GM12878 (cell line): ENCODE results near the gene CALR. TPM values are rescaled to one million over a fixed set of nuclear protein-coding genes. Genes with fewer than 3 reads are reported as not detected.
A peak's percentile ranks its signal among the peaks of the same experiment; 100 is the strongest.

ENCODE experiments used
- ATAC-seq: fragments of 200-7000 bp; cut with Tn5 transposase; 3 replicates; pipeline ENCODE4 v1.9.1; 2020; ENCODE audit warnings: mild to moderate bottlenecking, moderate library complexity
- BruUV-seq: library from RNA; stranded (reverse); fragments of 400-500 nt; replicated peaks from 2 replicates; lab custom pipeline; 2021; lab: Mats Ljungman, UMichigan
- CTCF ChIA-PET: fragments of 300-600 bp; sonication (Branson Sonifier 250); formaldehyde crosslinking; extraction: SDS; loops from one replicate; lab custom pipeline; 2021; ENCODE audit warnings: inconsistent platforms; lab: Yijun Ruan, JAX
- POLR2A ChIA-PET: fragments of 350-600 bp; formaldehyde crosslinking; extraction: SDS; loops from one replicate; lab custom pipeline; 2021; ENCODE audit warnings: inconsistent platforms; lab: Charles Lee
- RAD21 ChIA-PET: fragments of 300-600 bp; sonication (Branson Sonifier 250); formaldehyde crosslinking; loops from one replicate; lab custom pipeline; 2023; ENCODE audit warnings: antibody characterized with exemption; ENCODE audit not compliant: unreplicated experiment; lab: Charles Lee
- SMC1A ChIA-PET: fragments of 300-600 bp; sonication (Branson Sonifier 250); formaldehyde crosslinking; loops from one replicate; lab custom pipeline; 2023; ENCODE audit not compliant: unreplicated experiment, uncharacterized antibody; lab: Charles Lee
- DNase-seq: peaks from one replicate; pipeline ENCODE4 v3.0.0-alpha.2; 2011; ENCODE audit warnings: low read depth, low spot score
- FAIRE-seq: peaks from 3 replicates; lab custom pipeline; 2011; peaks lifted over from hg19 to GRCh38; lab: Jason Lieb, UNC
- H2AFZ ChIP-seq: 2 replicates; pipeline ENCODE4 v1.6.0; 2011; ENCODE audit warnings: low read depth, low read length, control low read depth; ENCODE audit not compliant: control insufficient read depth
- H3K27ac ChIP-seq: 2 replicates; pipeline ENCODE4 v1.5.1; 2011; ENCODE audit warnings: control low read depth; ENCODE audit not compliant: control insufficient read depth, insufficient read depth
- H3K27me3 ChIP-seq, 2 experiments: replicated peaks in 1 of 2; 2 replicates each; pipeline versions ENCODE4 v1.6.0 to v1.6.1; 2011; ENCODE audit warnings: low read length in 1 of 2; ENCODE audit not compliant: control insufficient read depth in 2 of 2, insufficient read depth in 2 of 2
- H3K36me3 ChIP-seq, 2 experiments: 2 replicates each; pipeline ENCODE4 v1.5.1; 2011; ENCODE audit warnings: low read length in 1 of 2; ENCODE audit not compliant: control insufficient read depth in 2 of 2, insufficient read depth in 2 of 2
- H3K4me1 ChIP-seq: 2 replicates; pipeline ENCODE4 v1.6.1; 2011; ENCODE audit warnings: mild to moderate bottlenecking, low read length, moderate library complexity, mixed read lengths; ENCODE audit not compliant: control insufficient read depth, insufficient read depth
- H3K4me2 ChIP-seq: 2 replicates; pipeline ENCODE4 v1.6.0; 2011; ENCODE audit warnings: control low read depth; ENCODE audit not compliant: control insufficient read depth, insufficient read depth
- H3K4me3 ChIP-seq: fragments of 200-600 bp; sonication (generic); 2 replicates; pipeline ENCODE4 v1.5.1; 2016
- H3K79me2 ChIP-seq: 2 replicates; pipeline ENCODE4 v1.6.0; 2011; ENCODE audit warnings: low read length; ENCODE audit not compliant: control insufficient read depth, insufficient read depth
- H3K9ac ChIP-seq: 2 replicates; pipeline ENCODE4 v1.8.0; 2011; ENCODE audit warnings: low read length, control low read depth, mixed read lengths; ENCODE audit not compliant: control insufficient read depth, insufficient read depth
- H3K9me3 ChIP-seq: replicated peaks from 3 replicates; pipeline ENCODE4 v1.5.1; 2011; ENCODE audit warnings: mild to moderate bottlenecking, low read length; ENCODE audit not compliant: control insufficient read depth, insufficient read depth
- H4K20me1 ChIP-seq: 2 replicates; pipeline ENCODE4 v1.6.0; 2011; ENCODE audit not compliant: control insufficient read depth, insufficient read depth
- ATF3 ChIP-seq: IDR thresholded peaks from 2 replicates; pipeline ENCODE4 v1.6.1; 2011; ENCODE audit warnings: low read depth, mild to moderate bottlenecking, low read length, moderate library complexity, borderline replicate concordance; ENCODE audit errors: extremely low read depth
- CHD2 ChIP-seq: IDR thresholded peaks from 2 replicates; pipeline ENCODE4 v1.6.1; 2011; ENCODE audit warnings: low read depth, low read length, improper control_type of control experiment, borderline replicate concordance
- EGR1 ChIP-seq, 2 experiments: IDR thresholded peaks; 1 replicate in 1 of 2; 2 replicates in 1 of 2; pipeline ENCODE4 v1.6.1; 2011 to 2012; ENCODE audit warnings: low read depth in 2 of 2, low read length in 2 of 2, borderline replicate concordance in 1 of 2, mild to moderate bottlenecking in 1 of 2, moderate library complexity in 1 of 2
- EZH2 ChIP-seq: IDR thresholded peaks from 2 replicates; pipeline ENCODE4 v1.6.1; 2012; ENCODE audit warnings: low read depth, mild to moderate bottlenecking, control low read depth, inconsistent platforms, low read length, borderline replicate concordance; ENCODE audit not compliant: control insufficient read depth
- IKZF2 ChIP-seq, 2 experiments: fragments of 450-650 bp; IDR thresholded peaks; 2 replicates each; pipeline ENCODE4 v1.6.1; 2017; ENCODE audit warnings: mild to moderate bottlenecking in 2 of 2, moderate library complexity in 2 of 2
- MTA3 ChIP-seq: IDR thresholded peaks from 2 replicates; pipeline ENCODE4 v1.6.1; 2012; ENCODE audit warnings: low read length, inconsistent platforms, borderline replicate concordance
- MYC ChIP-seq: IDR thresholded peaks from 2 replicates; pipeline ENCODE4 v1.6.1; 2011; ENCODE audit warnings: mild to moderate bottlenecking, low read length, moderate library complexity, inconsistent platforms; ENCODE audit not compliant: insufficient read depth, insufficient replicate concordance, insufficient read length, severe bottlenecking
- NFIC ChIP-seq: IDR thresholded peaks from 2 replicates; pipeline ENCODE4 v1.6.1; 2012; ENCODE audit warnings: low read depth, mild to moderate bottlenecking, inconsistent platforms, low read length, moderate library complexity
- POLR2AphosphoS2 ChIP-seq: IDR thresholded peaks from 2 replicates; pipeline ENCODE4 v1.6.1; 2011; ENCODE audit warnings: low read depth, mild to moderate bottlenecking, low read length, improper control_type of control experiment, moderate library complexity
- POLR2AphosphoS5 ChIP-seq: IDR thresholded peaks from 2 replicates; pipeline ENCODE4 v1.6.1; 2011; ENCODE audit warnings: mild to moderate bottlenecking, low read length, inconsistent platforms
- POU2F2 ChIP-seq: IDR thresholded peaks from 3 replicates; pipeline ENCODE4 v1.6.1; 2011; ENCODE audit warnings: low read depth, mild to moderate bottlenecking, low read length, borderline replicate concordance
- SIX5 ChIP-seq: IDR thresholded peaks from 2 replicates; pipeline ENCODE4 v1.6.1; 2011; ENCODE audit warnings: mild to moderate bottlenecking, low read depth, low read length, moderate library complexity; ENCODE audit not compliant: severe bottlenecking
- SMARCA5 ChIP-seq: fragments of 450-650 bp; IDR thresholded peaks from 2 replicates; pipeline ENCODE4 v1.6.1; 2017; ENCODE audit warnings: mild to moderate bottlenecking
- SP1 ChIP-seq: IDR thresholded peaks from one replicate; pipeline ENCODE4 v1.6.1; 2011; ENCODE audit warnings: low read depth, low read length
- TAF1 ChIP-seq: IDR thresholded peaks from 2 replicates; pipeline ENCODE4 v1.6.1; 2011; ENCODE audit warnings: mild to moderate bottlenecking, low read depth, low read length, borderline replicate concordance
- TCF12 ChIP-seq: IDR thresholded peaks from 2 replicates; pipeline ENCODE4 v1.6.1; 2011; ENCODE audit warnings: low read depth, mild to moderate bottlenecking, low read length
- YBX1 ChIP-seq: fragments of 450-650 bp; IDR thresholded peaks from 2 replicates; pipeline ENCODE4 v1.6.1; 2016; ENCODE audit warnings: antibody characterized with exemption
- ZBTB40 ChIP-seq: fragments of 450-650 bp; IDR thresholded peaks from 2 replicates; pipeline ENCODE4 v1.6.1; 2016; ENCODE audit warnings: mild to moderate bottlenecking, moderate library complexity, borderline replicate concordance
- ZNF217 ChIP-seq: fragments of 450-650 bp; IDR thresholded peaks from 2 replicates; pipeline ENCODE4 v1.6.1; 2017; ENCODE audit warnings: antibody characterized with exemption, mild to moderate bottlenecking
- ZNF274 ChIP-seq: IDR thresholded peaks from one replicate; pipeline ENCODE4 v1.8.0; 2011; ENCODE audit not compliant: insufficient read length, insufficient read depth
- ZZZ3 ChIP-seq: IDR thresholded peaks from 2 replicates; pipeline ENCODE4 v1.6.1; 2011; ENCODE audit warnings: low read depth; ENCODE audit not compliant: control insufficient read depth, insufficient read length
- whole genome bisulfite sequencing: methylation state at CpG from one replicate; pipeline ENCODE4 v1.1.6; 2016; ENCODE audit warnings: low lambda C conversion rate; ENCODE audit not compliant: insufficient replicate concordance, insufficient coverage; ENCODE audit errors: missing lambda C conversion rate; 5-methylcytosine and 5-hydroxymethylcytosine counted together
- in situ Hi-C: fragments of 300-500 bp; cut with MboI; formaldehyde crosslinking; loops from 9 replicates; pipeline ENCODE4 v1.14.3; 2018; ENCODE audit warnings: mixed read lengths
- intact Hi-C: fragments of 100-400 bp; cut with micrococcal nuclease; formaldehyde crosslinking; loops from one replicate; pipeline ENCODE4 v1.14.2; 2022; ENCODE audit not compliant: unreplicated experiment
- polyA plus RNA-seq, 11 experiments: library from polyadenylated mRNA; depleted of rRNA in 4 of 11; unstranded in 6 of 11; stranded (reverse) in 5 of 11; fragments of >200 nt; fragmentation: Nextera tagmentation in 4 of 11; fragmentation: Illumina TruSeq in 1 of 11; extraction: Ambion mirVana in 4 of 11; extraction: Trizol in 1 of 11; gene quantifications; 1 replicate in 1 of 11; 2 replicates in 10 of 11; pipeline versions ENCODE4 v1.2.1 to v1.2.3, GENCODE V29; 2011 to 2016; ENCODE audit warnings: inconsistent platforms in 2 of 11, missing spikeins in 2 of 11, low read depth in 1 of 11
- total RNA-seq, 4 experiments: library from RNA; depleted of rRNA in 3 of 4; stranded (reverse); fragments of >200 nt in 3 of 4; fragmentation: Illumina TruSeq in 1 of 4; extraction: Trizol in 1 of 4; gene quantifications; 2 replicates each; pipeline versions ENCODE4 v1.2.1 to v1.2.3, GENCODE V29; 2013 to 2021

The CALR gene
- total and polyA plus RNA-seq, 10 of the 15 experiments (the other 5 are each of a cell fraction or from before 2014, with no cell fraction given), result 202 to 1,451 (median 749) TPM

- CTCF ChIA-PET, result interaction anchor here (1.3 kb wide), 1 partner anchor 19 kb away, joined by 11 read pairs; no protein-coding TSS in a partner anchor
- intact Hi-C loops (no loop called here), in situ Hi-C loops (no loop called here)
- peak overlapping the region; percentile 95 for H3K9ac ChIP-seq
- H3K4me1 ChIP-seq, result peaks cover 36% of the 10 kb centered on the region
- peak overlapping the region; percentile 93 for H3K4me2 ChIP-seq
- H3K36me3 ChIP-seq, result peaks cover 28 to 32% of the 10 kb centered on the region in 2 experiments
- RAD21 ChIA-PET, result interaction anchor here (0.9 kb wide), 1 partner anchor 56 kb away, joined by 3 read pairs; the partner anchor contains the start of gene GCDH
- no peak for DNase-seq
- peak overlapping the region; percentile 85 for H3K27ac ChIP-seq
- under 1% methylated on average over 34 of the region's 40 CpGs for WGBS
- no peak for FAIRE-seq
- peak; percentile 77 for ATAC-seq
- POLR2A ChIA-PET, result interaction anchor here (0.6 to 1.3 kb wide), 8 partner anchors 9 to 101 kb away, joined by 3 to 7 read pairs (median 3); partner anchors contain the start of gene GCDH
- peaks cover 47% of the 10 kb centered on the region for H3K79me2 ChIP-seq
- no peaks in the 10 kb centered on the region for H3K9me3 ChIP-seq
- no peaks in the 10 kb centered on the region for H4K20me1 ChIP-seq
- H3K27me3 ChIP-seq, result no peaks in the 10 kb centered on the region
- H3K4me3 ChIP-seq, result peak overlapping the region; percentile 82
- H2AFZ ChIP-seq, result no peak overlapping the region
- no TSS peak for BruUV-seq
- SMC1A ChIA-PET, result interaction anchor here (0.9 kb wide), 1 partner anchor 47 kb away, joined by 4 read pairs; no protein-coding TSS in a partner anchor
- TF ChIP-seq CHD2, result peak; percentile 50; the same call in 1 of the 2 replicates
- TF ChIP-seq MYC, result no peak
- TF ChIP-seq ZNF217, result no peak
- TF ChIP-seq ZZZ3, result no peak
- TF ChIP-seq EZH2, result no peak
- peak; percentile 19; the same call in 1 of the 2 replicates for TF ChIP-seq ZBTB40
- TF ChIP-seq YBX1, result no peak
- TF ChIP-seq POU2F2, result no peak
- TF ChIP-seq POLR2AphosphoS5, result no peak; the same call in 1 of the 2 replicates
- no peak for TF ChIP-seq TAF1
- no peak for TF ChIP-seq ATF3
- TF ChIP-seq IKZF2 (IDR thresholded peaks at IDR 0.05), result no peak
- TF ChIP-seq TCF12, result no peak
- no peak for TF ChIP-seq MTA3
- TF ChIP-seq ZNF274, result no peak
- TF ChIP-seq POLR2AphosphoS2, result 0 out of 2 replicates have a peak, but pooled peaks have one; percentile 17
- no peak for TF ChIP-seq SIX5
- no peak for TF ChIP-seq NFIC
- TF ChIP-seq EGR1 (IDR thresholded peaks at IDR 0.05; ENCODE audit: borderline replicate concordance in 1 of 2, low read depth in 2 of 2, low read length in 2 of 2), result no peak
- TF ChIP-seq SP1, result no peak
- no peak for TF ChIP-seq SMARCA5
These were observed 7.8 kb downstream of the CALR start for GRCh38 chr19:12946092-12946721.
